ENCODE results near the gene UBB. TPM values are rescaled to one million over a fixed set of nuclear protein-coding genes. Genes with fewer than 3 reads are reported as not detected.

UBB gene
- total and polyA plus RNA-seq, 7 donors, result 892 to 2,667 (median 1,271) TPM

DNA sequence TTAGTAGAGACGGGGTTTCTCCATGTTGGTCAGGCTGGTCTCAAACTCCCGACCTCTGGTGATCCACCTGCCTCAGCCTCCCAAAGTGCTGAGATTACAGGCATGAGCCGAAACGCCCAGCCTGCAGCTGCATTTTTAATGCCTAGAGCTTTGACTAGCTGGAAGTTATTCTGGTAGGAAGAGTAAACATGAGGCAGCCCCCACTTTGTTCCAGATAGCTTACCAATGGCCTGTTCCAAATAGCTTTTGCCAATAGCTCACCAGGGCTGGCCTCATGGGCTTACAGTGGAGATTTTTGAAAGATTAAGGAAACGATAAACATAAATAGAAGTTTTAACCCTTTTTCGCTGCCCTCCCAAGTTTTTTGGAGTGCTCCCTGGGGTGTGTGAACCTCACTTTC is 44.3 kb downstream of the UBB start:
- H3K4me1 ChIP-seq, result peaks cover 0 to 3% (median under 1%) of the 10 kb centered on the region in 4 donors
- intact Hi-C loops (cut with DNase I), result no loop called here
- DNase-seq, result no peak
- H3K27me3 ChIP-seq, result no peaks in the 10 kb centered on the region
- TF ChIP-seq, protein P1, sequence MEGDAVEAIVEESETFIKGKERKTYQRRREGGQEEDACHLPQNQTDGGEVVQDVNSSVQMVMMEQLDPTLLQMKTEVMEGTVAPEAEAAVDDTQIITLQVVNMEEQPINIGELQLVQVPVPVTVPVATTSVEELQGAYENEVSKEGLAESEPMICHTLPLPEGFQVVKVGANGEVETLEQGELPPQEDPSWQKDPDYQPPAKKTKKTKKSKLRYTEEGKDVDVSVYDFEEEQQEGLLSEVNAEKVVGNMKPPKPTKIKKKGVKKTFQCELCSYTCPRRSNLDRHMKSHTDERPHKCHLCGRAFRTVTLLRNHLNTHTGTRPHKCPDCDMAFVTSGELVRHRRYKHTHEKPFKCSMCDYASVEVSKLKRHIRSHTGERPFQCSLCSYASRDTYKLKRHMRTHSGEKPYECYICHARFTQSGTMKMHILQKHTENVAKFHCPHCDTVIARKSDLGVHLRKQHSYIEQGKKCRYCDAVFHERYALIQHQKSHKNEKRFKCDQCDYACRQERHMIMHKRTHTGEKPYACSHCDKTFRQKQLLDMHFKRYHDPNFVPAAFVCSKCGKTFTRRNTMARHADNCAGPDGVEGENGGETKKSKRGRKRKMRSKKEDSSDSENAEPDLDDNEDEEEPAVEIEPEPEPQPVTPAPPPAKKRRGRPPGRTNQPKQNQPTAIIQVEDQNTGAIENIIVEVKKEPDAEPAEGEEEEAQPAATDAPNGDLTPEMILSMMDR (IDR thresholded peaks at IDR 0.05), result no peak
- no peaks in the 10 kb centered on the region for H3K36me3 ChIP-seq
- no peak overlapping the region for H3K27ac ChIP-seq
- H3K9me3 ChIP-seq, result no peaks in the 10 kb centered on the region
- 63 to 86% methylated on average over 6 of the region's 6 CpGs for WGBS, 2 donors
- no peak overlapping the region for H3K4me3 ChIP-seq

DNA sequence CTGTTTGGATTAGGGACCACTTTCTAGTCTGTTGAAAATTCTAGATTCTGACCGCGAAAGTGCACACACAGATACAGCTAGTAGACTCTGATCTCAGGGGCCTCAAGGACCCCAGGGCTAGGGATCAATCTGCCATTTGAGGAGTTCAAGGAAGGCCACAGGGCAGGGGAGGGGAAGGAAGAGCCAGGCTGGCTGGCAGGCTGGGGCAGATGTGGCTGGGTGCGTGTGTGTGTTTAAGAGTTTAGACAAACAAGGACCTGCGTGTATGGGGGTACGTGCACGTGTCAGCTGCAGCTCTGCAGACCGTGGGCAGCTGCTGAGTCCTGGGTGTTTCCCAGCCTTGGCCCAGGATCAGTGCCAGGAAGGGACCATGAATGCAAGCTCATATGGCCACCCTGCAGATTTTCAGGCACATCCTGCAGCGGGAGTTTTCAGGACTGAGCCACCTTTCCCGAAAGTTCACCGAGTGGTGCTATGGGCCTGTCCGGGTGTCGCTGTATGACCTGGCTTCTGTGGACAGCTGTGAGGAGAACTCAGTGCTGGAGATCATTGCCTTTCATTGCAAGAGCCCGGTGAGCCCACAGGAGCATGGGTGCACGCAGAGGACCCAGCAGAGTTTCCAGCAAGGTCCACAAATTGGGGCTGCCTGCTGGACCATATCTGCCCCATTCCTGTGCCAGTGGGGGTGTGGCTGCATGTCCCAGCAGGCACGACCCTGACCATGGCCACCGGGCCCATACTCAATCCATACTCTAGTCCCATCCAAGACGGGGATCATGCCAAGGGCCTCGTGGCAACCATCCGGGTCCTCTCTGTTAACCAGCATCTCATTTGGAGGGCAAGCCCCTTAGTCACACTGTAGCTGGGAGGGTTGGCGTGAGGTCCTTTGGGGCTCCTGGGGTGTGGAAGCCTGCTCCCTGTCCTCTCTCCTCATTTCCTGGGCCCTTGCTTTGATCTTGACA is 45.1 kb downstream of the UBB start:
- intact Hi-C loops (cut with DNase I), result no loop called here
- Histone ChIP-seq H3K36me3 (no peaks in the 10 kb centered on the region), H3K9me3 (no peaks in the 10 kb centered on the region), H3K27me3 (no peaks in the 10 kb centered on the region), H3K27ac (no peak overlapping the region), H3K4me3 (no peak overlapping the region), H3K4me1 (peaks cover 0 to 3% (median 0%) of the 10 kb centered on the region in 4 donors)
- no peak for DNase-seq
- WGBS, 2 donors, result 63 to 82% methylated on average over 20 of the region's 20 CpGs
- TF ChIP-seq, protein P1 (IDR thresholded peaks at IDR 0.05), result no peak
- no peak for TF ChIP-seq POLR2AphosphoS5 (IDR thresholded peaks at IDR 0.05)
- TF ChIP-seq EP300 (IDR thresholded peaks at IDR 0.05), result no peak
- TF ChIP-seq POLR2A (IDR thresholded peaks at IDR 0.05), result no peak

DNA sequence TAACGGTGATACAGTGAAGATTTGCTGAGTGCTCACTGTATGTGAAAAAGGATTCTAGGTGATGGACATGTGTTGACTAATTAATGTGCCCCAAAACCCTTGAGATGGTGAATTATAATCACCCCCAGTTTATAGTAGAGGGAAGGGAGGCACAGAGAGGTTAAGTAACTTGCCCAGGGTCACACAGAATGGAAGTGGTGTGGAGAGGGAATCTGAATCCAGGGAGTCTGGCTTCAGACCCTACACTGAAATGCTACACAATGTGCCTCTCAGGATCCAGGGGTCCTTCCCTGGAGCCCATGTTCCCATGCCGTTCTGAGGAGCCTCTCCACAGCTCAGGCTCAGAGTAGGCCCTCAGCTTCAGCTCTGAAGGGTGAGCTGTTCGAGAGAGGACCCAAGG is 46.1 kb downstream of the UBB start:
- intact Hi-C loops (cut with DNase I), result no loop called here
- 96% methylated on average over 3 of the region's 3 CpGs for WGBS, 2 donors

DNA sequence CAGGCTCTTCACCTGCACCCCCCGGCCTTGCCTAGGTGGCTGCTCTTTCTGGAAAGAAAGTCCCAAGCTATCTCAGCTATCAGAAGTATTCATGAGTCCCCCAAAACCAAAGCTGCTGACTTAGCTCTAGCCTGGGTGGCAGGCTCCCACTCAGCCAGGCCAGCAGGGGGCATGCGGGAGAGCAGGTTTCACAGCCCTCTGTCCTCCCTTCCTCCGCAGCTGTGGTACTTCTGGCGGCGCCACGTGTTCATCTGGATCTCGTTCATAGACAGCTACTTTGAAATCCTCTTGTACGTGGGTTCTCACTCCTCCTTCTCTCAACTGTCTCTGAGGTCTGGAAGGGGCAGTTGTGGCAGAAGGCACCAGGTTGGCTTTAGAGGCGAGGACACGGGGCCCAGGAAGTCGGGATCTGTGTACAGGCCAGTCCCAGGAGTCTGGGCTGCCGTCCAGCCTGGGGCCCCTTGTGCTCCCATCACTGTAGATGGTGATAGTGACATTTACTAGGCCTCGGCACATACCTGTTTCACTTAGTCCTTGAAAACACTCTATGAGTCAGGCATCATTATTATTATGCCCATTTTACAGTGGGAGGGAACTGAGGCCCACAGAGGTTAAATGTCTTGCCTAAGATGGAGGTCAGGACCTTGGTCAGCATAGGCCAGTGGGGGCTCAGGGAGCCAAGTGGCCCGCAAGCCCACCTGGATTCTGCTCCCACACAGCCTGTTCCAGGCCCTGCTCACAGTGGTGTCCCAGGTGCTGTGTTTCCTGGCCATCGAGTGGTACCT is 47.4 kb downstream of the UBB start:
- Histone ChIP-seq H3K4me3 (no peak overlapping the region), H3K36me3 (no peaks in the 10 kb centered on the region), H3K27ac (no peak overlapping the region), H3K9me3 (no peaks in the 10 kb centered on the region), H3K27me3 (no peaks in the 10 kb centered on the region), H3K4me1 (peaks cover 0 to 3% (median 0%) of the 10 kb centered on the region in 4 donors)
- TF ChIP-seq POLR2AphosphoS5 (IDR thresholded peaks at IDR 0.05), result no peak
- TF ChIP-seq, protein P1 (IDR thresholded peaks at IDR 0.05), result peak in 3 of 4 experiments; percentile 35 to 50 (median 48)
- WGBS, 2 donors, result 55 to 69% methylated on average over 15 of the region's 15 CpGs
- no peak for DNase-seq
- intact Hi-C loops (cut with DNase I), result no loop called here

More for the DNA sequence above, 46.1 kb downstream of the UBB start:
- Histone ChIP-seq H3K36me3 (no peaks in the 10 kb centered on the region), H3K4me1 (peaks cover 0 to 3% (median 0%) of the 10 kb centered on the region in 4 donors), H3K4me3 (no peak overlapping the region), H3K9me3 (no peaks in the 10 kb centered on the region), H3K27me3 (no peaks in the 10 kb centered on the region), H3K27ac (no peak overlapping the region)
- TF ChIP-seq POLR2AphosphoS5 (IDR thresholded peaks at IDR 0.05) (no peak), POLR2A (IDR thresholded peaks at IDR 0.05) (no peak)
- TF ChIP-seq, protein P1 (IDR thresholded peaks at IDR 0.05), result no peak
- no peak for DNase-seq
